NCI-H2081 (cell line): ENCODE results near the gene PLEKHJ1.

Experiments used
- DNase-seq, 2 experiments: peaks; one replicate each; lab custom pipeline; 2025; lab: John Stamatoyannopoulos, UW

PLEKHJ1 gene

DNA sequence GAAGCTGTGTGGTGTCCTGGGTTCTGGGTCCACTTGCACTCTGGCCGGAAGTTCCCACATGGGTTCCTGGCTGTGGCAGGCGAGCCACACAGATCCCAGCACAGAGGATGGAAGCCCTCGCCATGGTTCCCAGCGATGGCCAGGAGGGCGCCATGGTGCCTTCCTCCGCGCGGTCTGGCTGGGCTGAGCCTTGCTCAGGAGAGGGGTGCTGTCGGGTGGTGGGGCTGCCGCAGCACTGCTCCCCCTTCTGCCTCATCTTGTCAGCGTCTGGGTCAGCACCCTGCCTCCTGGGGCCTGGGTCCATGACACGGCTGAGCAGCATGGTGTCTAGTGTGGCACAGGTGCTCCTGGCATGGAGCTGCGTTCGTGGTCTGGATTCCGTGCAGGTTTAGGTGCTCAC lies 38.9 kb downstream of the PLEKHJ1 start:
- DNase-seq: no peak

- DNase-seq: no peak
Observed at GRCh38 chr19:2195914-2196313, 40.2 kb downstream of the PLEKHJ1 start.

DNA sequence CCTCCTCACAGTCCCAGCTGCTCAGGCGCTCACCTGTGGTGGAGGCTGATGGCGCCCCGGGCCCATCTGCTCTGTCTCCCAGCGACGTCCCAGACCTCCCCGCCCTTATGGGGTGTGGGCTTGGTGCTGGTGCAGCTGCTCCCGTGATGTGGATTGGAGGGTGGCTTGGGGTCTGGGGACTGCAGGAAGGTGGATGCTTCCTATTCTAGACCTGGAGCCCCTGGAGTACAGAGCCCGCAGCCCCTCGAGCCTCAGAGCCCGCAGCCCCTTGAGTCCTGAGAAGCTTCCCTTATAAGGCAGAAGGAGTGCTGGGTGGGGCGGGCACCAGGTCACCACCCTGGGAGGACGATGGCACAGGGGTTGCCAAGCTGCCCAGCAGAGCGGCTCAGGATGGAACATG lies 40.8 kb downstream of the PLEKHJ1 start:
- DNase-seq: no peak

GRCh38 chr19:2194513-2195078 lies 41.5 kb downstream of the PLEKHJ1 start:
- DNase-seq: no peak

- no peak for DNase-seq
Observed at GRCh38 chr19:2193807-2194206, 42.3 kb downstream of the PLEKHJ1 start.

- DNase-seq: no peak
Observed at GRCh38 chr19:2192862-2193261, 43.3 kb downstream of the PLEKHJ1 start.

- DNase-seq: no peak
Observed at GRCh38 chr19:2191456-2192310, 44.4 kb downstream of the PLEKHJ1 start.

DNA sequence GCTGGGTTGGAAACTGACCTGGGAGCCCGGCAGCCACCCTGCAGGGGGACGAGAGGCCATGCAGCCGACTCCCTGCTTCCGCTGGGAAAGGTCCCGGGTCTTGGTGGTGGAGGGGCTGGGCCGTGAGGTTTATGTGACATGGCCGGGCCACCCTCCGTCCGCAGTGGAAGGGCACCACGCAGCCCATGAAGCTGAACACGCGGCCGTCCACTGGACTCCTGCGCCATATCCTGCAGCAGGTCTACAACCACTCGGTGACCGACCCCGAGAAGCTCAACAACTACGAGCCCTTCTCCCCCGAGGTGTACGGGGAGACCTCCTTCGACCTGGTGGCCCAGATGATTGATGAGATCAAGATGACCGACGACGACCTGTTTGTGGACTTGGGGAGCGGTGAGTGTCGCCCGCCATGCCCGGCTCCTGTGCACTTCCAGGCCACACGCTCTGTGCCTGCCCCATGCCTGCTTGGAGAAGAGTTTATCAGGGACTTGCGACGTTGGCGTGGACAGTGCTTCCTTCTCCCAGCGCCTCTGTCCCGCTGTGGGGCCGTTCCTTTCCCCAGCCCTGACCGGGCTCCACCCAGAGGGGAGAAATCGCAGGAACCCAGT lies 45.2 kb downstream of the PLEKHJ1 start:
- DNase-seq: no peak

- no peak for DNase-seq
Observed at GRCh38 chr19:2189880-2190279, 46.2 kb downstream of the PLEKHJ1 start.

DNA sequence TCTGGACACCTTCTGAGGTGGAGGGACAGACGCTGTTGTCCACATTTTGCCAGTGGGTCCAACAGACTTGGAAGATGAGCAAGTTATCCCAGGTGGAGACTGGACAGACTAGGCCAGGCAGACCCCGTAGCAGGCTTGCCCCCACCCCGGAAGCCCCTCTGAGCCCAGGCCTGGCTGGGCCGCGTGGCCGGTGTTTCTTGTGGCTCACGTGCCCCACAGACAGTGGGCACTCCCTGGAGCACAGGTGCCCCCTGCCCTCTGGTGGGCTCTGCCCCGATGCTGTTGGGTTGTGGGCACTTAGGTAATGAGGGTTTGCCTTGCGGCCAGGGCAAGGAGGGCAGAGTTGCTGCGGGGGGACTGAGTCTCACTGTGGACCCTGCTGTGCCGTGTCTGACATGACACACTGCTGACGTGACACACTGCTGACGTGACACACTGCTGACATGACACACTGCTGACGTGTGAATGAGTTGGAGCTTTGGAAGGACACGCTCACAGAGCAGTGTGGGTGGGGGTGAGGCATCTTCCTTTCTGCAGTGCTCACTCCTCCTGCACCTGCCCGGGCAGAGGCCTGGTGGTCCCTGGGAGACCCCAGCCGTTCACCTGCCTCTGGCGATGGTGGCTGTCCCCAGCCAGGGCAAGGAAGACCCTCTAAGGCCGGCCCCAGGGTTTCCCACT lies 47.3 kb downstream of the PLEKHJ1 start:
- DNase-seq: no peak

DNA sequence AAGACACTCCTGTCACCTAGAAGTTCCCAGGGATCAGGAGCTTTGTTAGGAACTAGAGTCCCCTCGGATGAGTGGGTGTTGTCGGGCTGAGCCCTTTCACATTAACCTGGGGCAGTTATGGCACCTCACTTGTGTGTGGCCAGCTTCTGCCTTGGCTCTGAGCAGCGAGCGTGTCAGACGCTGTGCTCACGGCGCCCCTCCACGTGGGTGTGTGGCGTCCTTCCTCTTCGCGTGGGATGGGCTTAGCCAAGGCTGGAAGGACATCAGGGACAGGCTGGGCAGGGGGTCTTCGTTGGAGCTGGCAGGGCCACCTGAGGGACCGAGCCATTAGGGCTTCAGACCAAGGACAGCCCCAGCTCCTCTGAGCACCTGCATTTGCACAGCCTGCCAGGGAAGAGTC lies 49.0 kb downstream of the PLEKHJ1 start:
- no peak for DNase-seq

DNA sequence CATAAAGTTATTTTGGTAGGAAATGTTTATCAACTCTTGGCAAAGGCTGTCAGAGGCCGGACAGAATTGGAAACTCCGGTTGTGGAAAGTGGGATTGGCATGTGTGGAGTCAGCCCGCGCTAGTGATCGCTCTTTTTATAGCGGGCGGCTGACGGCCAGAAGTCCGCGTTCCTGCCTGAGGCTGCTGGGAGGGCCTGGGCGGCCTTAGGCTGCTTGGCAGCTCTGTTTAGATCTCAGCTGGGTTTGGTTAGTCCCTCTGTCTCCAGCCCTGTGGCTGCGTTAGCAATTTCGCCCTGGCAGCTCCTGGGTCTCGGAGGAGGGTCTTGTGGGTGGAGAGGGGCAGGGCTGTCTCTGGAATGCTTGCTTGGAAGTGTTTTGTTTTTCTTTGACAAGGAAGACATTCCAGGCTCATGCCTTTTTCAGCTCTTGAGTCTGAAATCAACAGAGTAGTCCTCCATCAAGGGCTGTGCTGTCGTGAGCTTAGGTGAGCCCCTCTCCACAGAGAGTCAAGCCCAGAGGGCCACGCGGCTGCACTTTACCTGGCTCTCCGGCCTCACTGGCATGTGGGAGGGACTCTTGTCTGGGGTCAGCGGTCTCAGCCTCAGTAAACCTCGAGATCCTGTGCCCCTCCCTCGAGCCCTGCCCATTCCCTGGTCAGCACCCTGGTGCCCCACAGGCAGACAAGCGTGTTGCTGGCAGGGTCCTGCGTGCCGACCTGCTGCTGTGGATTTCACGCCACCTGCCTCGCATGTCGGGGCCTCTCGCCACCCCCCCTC lies 49.9 kb downstream of the PLEKHJ1 start:
- DNase-seq: no peak

- no peak for DNase-seq
Observed at GRCh38 chr19:2185734-2186070, 50.4 kb downstream of the PLEKHJ1 start.

- no peak for DNase-seq
Observed at GRCh38 chr19:2184422-2184975, 51.6 kb downstream of the PLEKHJ1 start.
